Thoracic aorta endothelial cell (primary cell): ENCODE results near the gene NRP1. TPM values are rescaled to one million over a fixed set of nuclear protein-coding genes. Genes with fewer than 3 reads are reported as not detected.

ENCODE experiments used
- small RNA-seq: library from RNA; depleted of rRNA; stranded (forward); fragments of <200 nt; gene quantifications from one replicate; pipeline ENCODE3, GENCODE V24; 2012
- total RNA-seq: library from RNA; depleted of rRNA; stranded (reverse); fragments of >200 nt; gene quantifications from 2 replicates; pipeline ENCODE4 v1.2.3, GENCODE V29; 2012

NRP1 gene
- total RNA-seq, result 281 and 335 TPM in 2 replicates

GRCh38 chr10:33334153-33334804 lies at the start of gene NRP1:
TSS of gene NRP1 (minus strand) at chr10:33334667. CDS start at chr10:33334382, 285 bp downstream.

Small RNAs within 50 kb of the gene (small RNA-seq; reads per million reads assigned to genes)
- gene AL353600.1 (not detected), gene RN7SL398P (not detected)
